ENCODE measurements around the gene C12orf60. TPM values are rescaled to one million over a fixed set of nuclear protein-coding genes. Genes with fewer than 3 reads are reported as not detected.

The C12orf60 gene
- polyA plus RNA-seq, 3 donors, result 0.11 to 0.46 TPM; not detected in 1

DNA sequence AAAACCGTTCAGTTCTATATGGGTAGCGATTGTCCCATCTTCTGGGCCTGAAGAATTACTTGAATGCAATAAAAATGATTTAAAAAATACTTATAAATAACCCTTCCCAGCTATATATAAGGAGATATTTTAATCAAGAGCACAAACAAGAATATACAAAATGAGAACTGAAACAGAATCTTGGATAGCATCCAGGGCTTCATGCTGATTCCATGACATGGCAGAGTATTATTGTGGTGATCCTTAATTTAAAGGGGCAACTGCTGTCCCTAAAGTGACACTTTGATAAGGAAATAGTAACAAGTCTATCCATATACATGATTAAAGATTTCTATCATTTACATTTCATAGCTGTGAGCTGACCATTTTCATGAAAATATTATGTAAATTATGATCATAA lies 19.0 kb upstream of the C12orf60 start:
- Histone ChIP-seq H3K27me3 (ENCODE audit: control insufficient read depth in 2 of 2, insufficient read depth in 2 of 2, low read length in 2 of 2) (no peaks in the 10 kb centered on the region), H3K4me3 (replicated peaks in 1 of 3; ENCODE audit: low read depth in 2 of 3, low read length in 3 of 3) (no peak overlapping the region), H3K36me3 (replicated peaks in 1 of 2; ENCODE audit: control insufficient read depth in 1 of 2, insufficient read depth in 2 of 2, low read length in 2 of 2) (peaks cover 33 to 46% of the 10 kb centered on the region in 2 donors), H3K4me1 (ENCODE audit: control insufficient read depth in 1 of 2, insufficient read depth in 2 of 2, low read length in 2 of 2) (peaks cover 10 to 17% of the 10 kb centered on the region in 2 donors), H3K9me3 (replicated peaks in 1 of 2; ENCODE audit: control insufficient read depth in 1 of 2, insufficient read depth in 1 of 2, low read length in 2 of 2) (no peaks in the 10 kb centered on the region), H3K9ac (ENCODE audit: insufficient read depth, low read length, poor library complexity, severe bottlenecking) (no peak overlapping the region), H4K20me1 (ENCODE audit: insufficient read depth, low read length) (no peaks in the 10 kb centered on the region), H3K79me2 (ENCODE audit: insufficient read depth, low read length) (no peaks in the 10 kb centered on the region), H3K4me2 (replicated peaks; ENCODE audit: extremely low read depth, low read length, poor library complexity, severe bottlenecking) (no peak overlapping the region), H2AFZ (ENCODE audit: insufficient read depth, low read depth, low read length, poor library complexity, severe bottlenecking) (no peak overlapping the region), H3K27ac (ENCODE audit: low read depth in 1 of 2, low read length in 2 of 2) (peak overlapping the region in 1 of 2 donors; percentile 64)
- peaks cover 35 to 51% of the 10 kb centered on the region in 2 donors for H3K36me3 Mint-ChIP-seq
- TF ChIP-seq, protein P1, sequence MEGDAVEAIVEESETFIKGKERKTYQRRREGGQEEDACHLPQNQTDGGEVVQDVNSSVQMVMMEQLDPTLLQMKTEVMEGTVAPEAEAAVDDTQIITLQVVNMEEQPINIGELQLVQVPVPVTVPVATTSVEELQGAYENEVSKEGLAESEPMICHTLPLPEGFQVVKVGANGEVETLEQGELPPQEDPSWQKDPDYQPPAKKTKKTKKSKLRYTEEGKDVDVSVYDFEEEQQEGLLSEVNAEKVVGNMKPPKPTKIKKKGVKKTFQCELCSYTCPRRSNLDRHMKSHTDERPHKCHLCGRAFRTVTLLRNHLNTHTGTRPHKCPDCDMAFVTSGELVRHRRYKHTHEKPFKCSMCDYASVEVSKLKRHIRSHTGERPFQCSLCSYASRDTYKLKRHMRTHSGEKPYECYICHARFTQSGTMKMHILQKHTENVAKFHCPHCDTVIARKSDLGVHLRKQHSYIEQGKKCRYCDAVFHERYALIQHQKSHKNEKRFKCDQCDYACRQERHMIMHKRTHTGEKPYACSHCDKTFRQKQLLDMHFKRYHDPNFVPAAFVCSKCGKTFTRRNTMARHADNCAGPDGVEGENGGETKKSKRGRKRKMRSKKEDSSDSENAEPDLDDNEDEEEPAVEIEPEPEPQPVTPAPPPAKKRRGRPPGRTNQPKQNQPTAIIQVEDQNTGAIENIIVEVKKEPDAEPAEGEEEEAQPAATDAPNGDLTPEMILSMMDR (IDR thresholded peaks at IDR 0.05), result no peak
- peaks cover 0 to 2% (median 0%) of the 10 kb centered on the region in 7 donors for H3K9me3 Mint-ChIP-seq
- peak overlapping the region in 3 of 7 donors; percentile 23 to 32 (median 29) for H3K27ac Mint-ChIP-seq
- no CpG with 5 or more reads among the region's 2 CpGs for WGBS (ENCODE audit: insufficient coverage)
- peaks cover 18% of the 10 kb centered on the region for H3K4me1 Mint-ChIP-seq
- intact Hi-C loops (cut with micrococcal nuclease), result no loop called here
- no peak overlapping the region for H3K4me3 Mint-ChIP-seq
- DNase-seq, result no peak
- H3K27me3 Mint-ChIP-seq (ENCODE audit: low read depth in 3 of 3), result no peaks in the 10 kb centered on the region

DNA sequence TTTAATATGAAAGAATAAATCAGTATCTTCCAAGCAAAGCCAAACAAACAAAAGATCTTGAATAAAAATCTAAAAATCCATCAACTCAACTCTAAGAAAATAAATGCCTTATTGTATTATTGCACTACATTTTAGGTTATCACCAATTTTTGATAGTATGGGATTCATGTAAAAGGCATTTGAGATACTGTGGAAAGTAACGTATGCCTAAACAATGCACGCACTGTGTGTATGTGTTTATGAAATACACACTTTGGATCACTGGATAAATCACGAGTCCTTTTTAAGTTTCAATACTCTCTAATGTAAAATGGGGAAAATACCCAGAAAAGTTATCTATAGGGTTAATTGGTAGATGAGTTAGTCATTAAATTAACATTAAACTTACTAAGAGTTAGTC lies 17.9 kb upstream of the C12orf60 start:
- no peaks in the 10 kb centered on the region for H3K27me3 Mint-ChIP-seq (ENCODE audit: low read depth in 3 of 3)

More for the DNA sequence above, 17.9 kb upstream of the C12orf60 start:
- Histone ChIP-seq H3K27me3 (ENCODE audit: control insufficient read depth in 2 of 2, insufficient read depth in 2 of 2, low read length in 2 of 2) (no peaks in the 10 kb centered on the region), H4K20me1 (ENCODE audit: insufficient read depth, low read length) (no peaks in the 10 kb centered on the region), H3K9ac (ENCODE audit: insufficient read depth, low read length, poor library complexity, severe bottlenecking) (no peak overlapping the region), H3K4me1 (ENCODE audit: control insufficient read depth in 1 of 2, insufficient read depth in 2 of 2, low read length in 2 of 2) (peaks cover 7 to 13% of the 10 kb centered on the region in 2 donors), H3K27ac (ENCODE audit: low read depth in 1 of 2, low read length in 2 of 2) (no peak overlapping the region), H3K4me2 (replicated peaks; ENCODE audit: extremely low read depth, low read length, poor library complexity, severe bottlenecking) (no peak overlapping the region), H3K79me2 (ENCODE audit: insufficient read depth, low read length) (no peaks in the 10 kb centered on the region), H3K9me3 (replicated peaks in 1 of 2; ENCODE audit: control insufficient read depth in 1 of 2, insufficient read depth in 1 of 2, low read length in 2 of 2) (no peaks in the 10 kb centered on the region), H3K36me3 (replicated peaks in 1 of 2; ENCODE audit: control insufficient read depth in 1 of 2, insufficient read depth in 2 of 2, low read length in 2 of 2) (peaks cover 44 to 57% of the 10 kb centered on the region in 2 donors), H2AFZ (ENCODE audit: insufficient read depth, low read depth, low read length, poor library complexity, severe bottlenecking) (no peak overlapping the region), H3K4me3 (replicated peaks in 1 of 3; ENCODE audit: low read depth in 2 of 3, low read length in 3 of 3) (no peak overlapping the region)
- H3K9me3 Mint-ChIP-seq, result peaks cover 0 to 1% (median 0%) of the 10 kb centered on the region in 7 donors
- WGBS (ENCODE audit: insufficient coverage), result no CpG with 5 or more reads among the region's 3 CpGs
- H3K4me1 Mint-ChIP-seq, result peaks cover 16% of the 10 kb centered on the region
- H3K4me3 Mint-ChIP-seq, result no peak overlapping the region
- no peak overlapping the region for H3K27ac Mint-ChIP-seq
- TF ChIP-seq, protein P1 (IDR thresholded peaks at IDR 0.05), result no peak
- H3K36me3 Mint-ChIP-seq, result peaks cover 46 to 62% of the 10 kb centered on the region in 2 donors
- no peak for DNase-seq
- intact Hi-C loops (cut with micrococcal nuclease), result no loop called here

All from CD14-positive monocyte (primary cell).